ENCODE measurements around the gene CSNK2A1. TPM values are rescaled to one million over a fixed set of nuclear protein-coding genes. Genes with fewer than 3 reads are reported as not detected.
"Not testable (repeated sequence)": the region's sequence is repeated elsewhere in the genome, so short reads cannot be mapped to it uniquely, and the experiment has no call there.

The CSNK2A1 gene
- polyA plus RNA-seq, 1 experiment, result 71.5 TPM

- DNase-seq (ENCODE audit: low read depth), result no peak
- no peak for TF ChIP-seq CTCF (IDR thresholded peaks at IDR 0.05; ENCODE audit: insufficient read depth, low read depth, low read length)
- no peak overlapping the region for H3K4me3 ChIP-seq (ENCODE audit: low read depth, low read length)
- POLR2A ChIA-PET, result no interaction called here
- no peaks in the 10 kb centered on the region for H3K36me3 ChIP-seq (ENCODE audit: control insufficient read depth, insufficient read depth, low read length)
- CTCF ChIA-PET, result no interaction called here
- H3K27me3 ChIP-seq (ENCODE audit: control insufficient read depth, insufficient read depth, low read length), result no peaks in the 10 kb centered on the region
Observed at GRCh38 chr20:513429-513828, 30.2 kb downstream of the CSNK2A1 start.

GRCh38 chr20:510328-511057 lies 33.1 kb downstream of the CSNK2A1 start:
- H3K36me3 ChIP-seq (ENCODE audit: control insufficient read depth, insufficient read depth, low read length); POLR2A ChIA-PET; H3K4me3 ChIP-seq (ENCODE audit: low read depth, low read length); DNase-seq (ENCODE audit: low read depth); H3K27me3 ChIP-seq (ENCODE audit: control insufficient read depth, insufficient read depth, low read length): not testable (repeated sequence)
- CTCF ChIA-PET, result interaction anchor here (1.4 to 1.8 kb wide), 2 partner anchors 9 to 135 kb away, joined by 3 to 4 read pairs; no protein-coding TSS in a partner anchor

GRCh38 chr20:508364-508787 lies 35.2 kb downstream of the CSNK2A1 start:
- not testable (repeated sequence) for H3K36me3 ChIP-seq (ENCODE audit: control insufficient read depth, insufficient read depth, low read length); H3K4me3 ChIP-seq (ENCODE audit: low read depth, low read length); DNase-seq (ENCODE audit: low read depth); H3K27me3 ChIP-seq (ENCODE audit: control insufficient read depth, insufficient read depth, low read length)
- ChIA-PET POLR2A (interaction anchor here (1.5 kb wide), 1 partner anchor 26 kb away, joined by 6 read pairs; no protein-coding TSS in a partner anchor), CTCF (interaction anchor here (0.7 to 1.7 kb wide), 2 partner anchors 9 to 178 kb away, joined by 3 read pairs; no protein-coding TSS in a partner anchor)

DNA sequence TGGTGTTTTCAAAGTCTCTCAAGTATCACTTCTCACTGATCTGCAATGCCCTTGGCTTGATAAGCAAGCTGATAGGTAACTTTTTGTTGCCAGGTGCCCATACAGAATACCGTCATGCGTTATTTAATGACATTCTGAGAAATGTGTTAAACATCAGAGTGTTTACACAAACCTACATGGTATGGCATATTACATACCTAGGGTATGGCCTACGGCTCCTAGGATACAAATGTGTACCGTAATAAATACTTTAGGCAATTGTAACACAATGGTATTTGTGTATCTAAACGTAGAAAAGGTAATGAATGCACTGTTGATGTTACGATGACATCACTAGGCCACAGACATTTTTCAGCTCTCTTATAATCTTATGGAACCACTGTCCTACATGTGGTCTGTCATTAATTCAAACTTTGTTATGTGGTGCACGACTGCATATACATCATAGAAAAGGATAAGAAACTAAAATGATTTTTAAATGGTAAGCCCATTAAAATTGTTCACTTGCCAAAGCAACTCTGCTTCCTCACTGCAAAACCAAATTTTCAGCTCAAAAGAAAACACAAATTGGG lies 35.7 kb downstream of the CSNK2A1 start:
- no peak overlapping the region for H3K4me3 ChIP-seq (ENCODE audit: low read depth, low read length)
- no peaks in the 10 kb centered on the region for H3K27me3 ChIP-seq (ENCODE audit: control insufficient read depth, insufficient read depth, low read length)
- POLR2A ChIA-PET, result interaction anchor here (1.5 kb wide), 1 partner anchor 25 kb away, joined by 6 read pairs; no protein-coding TSS in a partner anchor
- no peak for TF ChIP-seq CTCF (IDR thresholded peaks at IDR 0.05; ENCODE audit: insufficient read depth, low read depth, low read length)
- H3K36me3 ChIP-seq (ENCODE audit: control insufficient read depth, insufficient read depth, low read length), result peaks cover 6% of the 10 kb centered on the region
- CTCF ChIA-PET, result no interaction called here
- no peak for DNase-seq (ENCODE audit: low read depth)

- Histone ChIP-seq H3K4me3 (ENCODE audit: low read depth, low read length) (no peak overlapping the region), H3K36me3 (ENCODE audit: control insufficient read depth, insufficient read depth, low read length) (peaks cover 6% of the 10 kb centered on the region), H3K27me3 (ENCODE audit: control insufficient read depth, insufficient read depth, low read length) (no peaks in the 10 kb centered on the region)
- ChIA-PET CTCF (no interaction called here), POLR2A (interaction anchor here (1.5 kb wide), 1 partner anchor 25 kb away, joined by 6 read pairs; no protein-coding TSS in a partner anchor)
- no peak for DNase-seq (ENCODE audit: low read depth)
- TF ChIP-seq CTCF (IDR thresholded peaks at IDR 0.05; ENCODE audit: insufficient read depth, low read depth, low read length), result no peak
Observed at GRCh38 chr20:507006-507758, 36.4 kb downstream of the CSNK2A1 start.

GRCh38 chr20:504632-505075 lies 38.9 kb downstream of the CSNK2A1 start:
- no peak for DNase-seq (ENCODE audit: low read depth)
- peaks cover 6% of the 10 kb centered on the region for H3K36me3 ChIP-seq (ENCODE audit: control insufficient read depth, insufficient read depth, low read length)
- H3K27me3 ChIP-seq (ENCODE audit: control insufficient read depth, insufficient read depth, low read length), result no peaks in the 10 kb centered on the region
- ChIA-PET CTCF (interaction anchor here (1.8 kb wide), 1 partner anchor 17 kb away, joined by 5 read pairs; no protein-coding TSS in a partner anchor), POLR2A (no interaction called here)
- TF ChIP-seq CTCF (IDR thresholded peaks at IDR 0.05; ENCODE audit: insufficient read depth, low read depth, low read length), result no peak
- H3K4me3 ChIP-seq (ENCODE audit: low read depth, low read length), result no peak overlapping the region
